GM19099 (cell line): ENCODE results near the gene TTC39C.

ENCODE experiments used
- POLR2A ChIP-seq: IDR thresholded peaks from 3 replicates; pipeline ENCODE4 v1.6.1; 2011; ENCODE audit warnings: low read depth; ENCODE audit not compliant: insufficient read length; ENCODE audit errors: extremely low read depth

The TTC39C gene

GRCh38 chr18:24014062-24014985 is at the start of gene TTC39C:
TSS of gene TTC39C (plus strand) at chr18:24014754. CDS start at chr18:24014872, 118 bp downstream.
- peak; percentile 66 for TF ChIP-seq POLR2A

GRCh38 chr18:23966909-23967308 is 47.6 kb upstream of the TTC39C start:
- no peak for TF ChIP-seq POLR2A

GRCh38 chr18:23967321-23968089 is 47.0 kb upstream of the TTC39C start:
- TF ChIP-seq POLR2A = no peak

GRCh38 chr18:23968638-23969604 is 45.6 kb upstream of the TTC39C start:
- TF ChIP-seq POLR2A = no peak

- no peak for TF ChIP-seq POLR2A
These were observed 44.9 kb upstream of the TTC39C start for GRCh38 chr18:23969664-23970063.

GRCh38 chr18:23970161-23971096 is 44.1 kb upstream of the TTC39C start:
- no peak for TF ChIP-seq POLR2A

GRCh38 chr18:23971097-23971440 is 43.5 kb upstream of the TTC39C start:
- no peak for TF ChIP-seq POLR2A

- TF ChIP-seq POLR2A = no peak
These were observed 42.8 kb upstream of the TTC39C start for GRCh38 chr18:23971666-23972230.

- no peak for TF ChIP-seq POLR2A
These were observed 42.1 kb upstream of the TTC39C start for GRCh38 chr18:23972453-23972852.

- TF ChIP-seq POLR2A = no peak
These were observed 37.5 kb upstream of the TTC39C start for GRCh38 chr18:23977103-23977502.

- no peak for TF ChIP-seq POLR2A
These were observed 36.7 kb upstream of the TTC39C start for GRCh38 chr18:23977719-23978483.

- TF ChIP-seq POLR2A = no peak
These were observed 33.1 kb upstream of the TTC39C start for GRCh38 chr18:23981369-23981980.
